Right lobe of liver (tissue), 6 donors: ENCODE results near the gene HSD17B11. TPM values are rescaled to one million over a fixed set of nuclear protein-coding genes. Genes with fewer than 3 reads are reported as not detected.

Source experiments
- ATAC-seq, 4 donors: fragments of 200-7000 bp; cut with Tn5 transposase; one replicate each; pipeline ENCODE4 v1.9.1; 2020; ENCODE audit warnings: mild to moderate bottlenecking in 4 of 4, moderate library complexity in 4 of 4
- DNase-seq, 3 donors: peaks; one replicate each; pipeline ENCODE4 v3.0.0-alpha.2; 2020
- H3K27ac ChIP-seq, 3 donors: fragments of 200-600 bp; one replicate each; pipeline ENCODE4 v1.8.0; 2022
- H3K27me3 ChIP-seq, 2 donors: fragments of 200-600 bp; one replicate each; pipeline ENCODE4 v1.8.0; 2022
- H3K36me3 ChIP-seq, 4 donors: fragments of 200-600 bp; sonication (generic) in 1 of 4; one replicate each; pipeline versions ENCODE4 v1.5.1 to v1.8.0; 2017 to 2022; ENCODE audit warnings: control low read depth in 1 of 4
- H3K4me1 ChIP-seq, 4 donors: fragments of 200-600 bp; sonication (generic) in 1 of 4; one replicate each; pipeline versions ENCODE4 v1.5.1 to v1.8.0; 2017 to 2022; ENCODE audit warnings: control low read depth in 1 of 4
- H3K4me3 ChIP-seq, 3 donors: fragments of 200-600 bp; one replicate each; pipeline ENCODE4 v1.8.0; 2022
- H3K9me3 ChIP-seq, 4 donors: fragments of 200-600 bp; sonication (generic) in 1 of 4; one replicate each; pipeline versions ENCODE4 v1.5.1 to v1.8.0; 2017 to 2022; ENCODE audit warnings: control low read depth in 1 of 4
- POLR2A ChIP-seq: fragments of 450-650 bp; IDR thresholded peaks from one replicate; pipeline ENCODE4 v1.6.1; 2017; ENCODE audit warnings: antibody characterized with exemption, mild to moderate bottlenecking
- WGBS: methylation state at CpG from one replicate; pipeline ENCODE4 v1.1.6; 2018; ENCODE audit warnings: low coverage, low lambda C conversion rate; ENCODE audit not compliant: insufficient coverage; ENCODE audit errors: missing lambda C conversion rate; 5-methylcytosine and 5-hydroxymethylcytosine counted together
- intact Hi-C, 2 donors: fragments of 100-400 bp; cut with DNase I; formaldehyde crosslinking; loops; one replicate each; pipeline versions ENCODE4 v1.11.2 to v1.14.1; 2022
- total RNA-seq, 6 experiments: library from RNA; depleted of rRNA in 2 of 6; stranded (reverse); fragments of >200 nt in 2 of 6; fragmentation: NEBNext Ultra II Directional in 3 of 6; extraction: Animal tissue kit (Norgen Biotek cat#: 25700) in 3 of 6; gene quantifications; one replicate each; pipeline versions ENCODE4 v1.1.0 to v1.2.4, GENCODE V29; 2016 to 2023
- TF ChIP-seq, protein P1 (sequence below), 4 donors: fragments of 200-600 bp in 3 of 4; fragments of 450-650 bp in 1 of 4; IDR thresholded peaks; one replicate each; pipeline versions ENCODE4 v1.5.1 to v1.8.0; 2016 to 2022; ENCODE audit warnings: antibody characterized with exemption in 4 of 4, mild to moderate bottlenecking in 2 of 4
- donor health status: DM: no; HTN: yes; CAD: no.
- donor health status: DM: no; HTN: no; CAD: no.
- donor health status: DM: no; HTN: no; CAD: no.
- donor health status: DM: no; HTN: yes; CAD: no.
- donor health status: DM: no; HTN: yes; CAD: no.

The HSD17B11 gene
- total RNA-seq, 6 experiments from 2014 or later, result 36.1 to 170 (median 127) TPM

DNA sequence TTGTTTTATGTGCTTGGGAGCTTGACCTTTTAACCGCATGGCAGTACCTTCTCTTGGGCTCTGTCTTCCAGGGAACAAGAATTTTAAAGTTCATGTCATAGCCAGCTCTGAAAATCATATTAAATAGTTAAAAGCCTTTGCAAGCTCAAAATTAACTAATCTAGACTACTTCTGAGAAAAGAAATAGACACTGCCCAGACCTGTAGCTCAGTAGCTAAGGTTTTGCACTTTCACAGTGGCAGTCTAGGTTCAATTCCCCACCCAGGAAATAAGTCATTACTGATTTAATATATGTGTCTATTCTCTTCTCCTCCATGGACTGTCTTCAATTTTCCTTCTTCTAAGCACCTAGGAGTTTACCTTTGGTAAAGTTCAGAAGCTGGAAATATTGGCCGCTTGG is 27.4 kb downstream of the HSD17B11 start:
- intact Hi-C loops, result loop anchor here in 1 of 2 donors (10.0 kb wide), 1 partner anchor 101 kb away; no protein-coding TSS in a partner anchor
- Histone ChIP-seq H3K4me1 (peaks cover 0 to 16% (median 4%) of the 10 kb centered on the region in 4 donors), H3K9me3 (no peaks in the 10 kb centered on the region), H3K36me3 (peaks cover 0 to 78% (median 20%) of the 10 kb centered on the region in 4 donors), H3K27ac (no peak overlapping the region), H3K4me3 (no peak overlapping the region), H3K27me3 (no peaks in the 10 kb centered on the region)
- DNase-seq (no peak), ATAC-seq (no peak)
- WGBS, result 97% methylated on average over 2 of the region's 2 CpGs
- TF ChIP-seq, protein P1, sequence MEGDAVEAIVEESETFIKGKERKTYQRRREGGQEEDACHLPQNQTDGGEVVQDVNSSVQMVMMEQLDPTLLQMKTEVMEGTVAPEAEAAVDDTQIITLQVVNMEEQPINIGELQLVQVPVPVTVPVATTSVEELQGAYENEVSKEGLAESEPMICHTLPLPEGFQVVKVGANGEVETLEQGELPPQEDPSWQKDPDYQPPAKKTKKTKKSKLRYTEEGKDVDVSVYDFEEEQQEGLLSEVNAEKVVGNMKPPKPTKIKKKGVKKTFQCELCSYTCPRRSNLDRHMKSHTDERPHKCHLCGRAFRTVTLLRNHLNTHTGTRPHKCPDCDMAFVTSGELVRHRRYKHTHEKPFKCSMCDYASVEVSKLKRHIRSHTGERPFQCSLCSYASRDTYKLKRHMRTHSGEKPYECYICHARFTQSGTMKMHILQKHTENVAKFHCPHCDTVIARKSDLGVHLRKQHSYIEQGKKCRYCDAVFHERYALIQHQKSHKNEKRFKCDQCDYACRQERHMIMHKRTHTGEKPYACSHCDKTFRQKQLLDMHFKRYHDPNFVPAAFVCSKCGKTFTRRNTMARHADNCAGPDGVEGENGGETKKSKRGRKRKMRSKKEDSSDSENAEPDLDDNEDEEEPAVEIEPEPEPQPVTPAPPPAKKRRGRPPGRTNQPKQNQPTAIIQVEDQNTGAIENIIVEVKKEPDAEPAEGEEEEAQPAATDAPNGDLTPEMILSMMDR (IDR thresholded peaks at IDR 0.05), result no peak
- TF ChIP-seq POLR2A, result no peak

DNA sequence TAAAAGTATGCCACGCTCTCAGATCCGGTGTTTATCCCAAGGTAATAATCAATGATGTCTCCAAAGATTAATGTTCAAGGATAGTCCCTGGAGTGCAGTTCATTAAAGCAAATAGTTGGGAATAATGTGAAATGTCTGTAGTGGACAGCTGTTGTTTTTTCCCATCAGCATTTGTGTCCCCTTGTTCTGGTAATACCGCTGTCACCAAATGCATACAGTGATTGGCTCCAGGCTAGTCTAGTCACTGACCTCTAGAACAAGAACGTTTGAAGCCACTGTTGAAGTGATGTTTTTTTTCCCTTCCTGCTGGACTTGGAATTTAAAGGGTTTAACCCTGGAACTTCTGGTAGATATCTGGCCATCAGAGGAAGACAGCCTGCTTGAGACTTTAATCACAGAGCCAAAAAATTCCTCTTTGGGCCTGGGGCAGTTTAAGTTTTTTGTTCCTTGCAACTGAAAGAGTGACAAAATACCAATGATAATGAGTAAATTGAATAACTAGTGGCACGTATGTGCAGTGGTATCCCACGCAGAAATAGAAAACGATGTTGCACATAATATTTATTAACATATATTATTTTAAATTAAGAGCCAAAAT is 30.6 kb downstream of the HSD17B11 start:
- WGBS, result 55% methylated on average over 7 of the region's 7 CpGs
- Histone ChIP-seq H3K9me3 (no peaks in the 10 kb centered on the region), H3K4me1 (peaks cover 0 to 28% (median 4%) of the 10 kb centered on the region in 4 donors), H3K4me3 (no peak overlapping the region), H3K36me3 (peaks cover 0 to 73% (median 12%) of the 10 kb centered on the region in 4 donors), H3K27ac (peak overlapping the region in 2 of 3 donors; percentile 12 to 48), H3K27me3 (no peaks in the 10 kb centered on the region)
- DNase-seq (no peak), ATAC-seq (peak; percentile 80 to 91 (median 81))
- TF ChIP-seq POLR2A, result no peak
- TF ChIP-seq, protein P1 (IDR thresholded peaks at IDR 0.05), result no peak
- intact Hi-C loops, result loop anchor here in 1 of 2 donors (10.0 kb wide), 1 partner anchor 104 kb away; no protein-coding TSS in a partner anchor

DNA sequence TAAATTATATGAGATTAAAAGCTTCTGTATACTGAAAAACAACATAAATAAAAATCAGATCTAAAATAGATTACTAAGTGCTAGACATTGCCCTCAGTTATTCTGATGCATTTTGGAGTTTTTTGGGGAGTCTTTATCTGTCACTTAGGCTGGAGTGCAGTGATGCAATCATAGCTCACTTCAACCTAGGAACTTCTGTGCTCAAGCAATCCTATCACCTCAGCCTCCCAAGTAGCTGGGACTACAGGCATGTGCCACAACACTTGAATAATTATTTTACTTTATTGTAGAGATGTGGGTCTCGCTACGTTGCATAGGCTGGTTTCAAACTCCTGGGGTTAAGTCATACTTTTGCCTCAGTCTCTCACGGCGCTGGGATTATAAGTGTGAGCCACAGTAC is 31.7 kb downstream of the HSD17B11 start:
- TF ChIP-seq, protein P1 (IDR thresholded peaks at IDR 0.05), result no peak
- TF ChIP-seq POLR2A, result no peak
- DNase-seq, result no peak
- H3K4me1 ChIP-seq, result peaks cover 0 to 28% (median 4%) of the 10 kb centered on the region in 4 donors
- H3K9me3 ChIP-seq, result no peaks in the 10 kb centered on the region
- no peak overlapping the region for H3K4me3 ChIP-seq
- no peak for ATAC-seq
- peak overlapping the region in 1 of 3 donors; percentile 48 for H3K27ac ChIP-seq
- peaks cover 0 to 69% (median 8%) of the 10 kb centered on the region in 4 donors for H3K36me3 ChIP-seq
- intact Hi-C loops, result no loop called here
- H3K27me3 ChIP-seq, result no peaks in the 10 kb centered on the region
- 93% methylated on average over 4 of the region's 4 CpGs for WGBS

GRCh38 chr4:87356832-87357526 is 34.0 kb downstream of the HSD17B11 start:
- Histone ChIP-seq H3K4me1 (peaks cover 0 to 28% (median 4%) of the 10 kb centered on the region in 4 donors), H3K27ac (peak overlapping the region; percentile 1 to 36 (median 4)), H3K4me3 (no peak overlapping the region), H3K27me3 (no peaks in the 10 kb centered on the region), H3K36me3 (peaks cover 0 to 62% (median 3%) of the 10 kb centered on the region in 4 donors), H3K9me3 (no peaks in the 10 kb centered on the region)
- 37% methylated on average over 2 of the region's 2 CpGs for WGBS
- TF ChIP-seq, protein P1 (IDR thresholded peaks at IDR 0.05), result no peak
- DNase-seq (no peak), ATAC-seq (peak; percentile 13 to 84 (median 31))
- intact Hi-C loops, result no loop called here
